ENCODE data around the gene NOSIP. TPM values are rescaled to one million over a fixed set of nuclear protein-coding genes. Genes with fewer than 3 reads are reported as not detected.

The NOSIP gene
- total RNA-seq, 1 experiment from 2014 or later, result 57.9 TPM

DNA sequence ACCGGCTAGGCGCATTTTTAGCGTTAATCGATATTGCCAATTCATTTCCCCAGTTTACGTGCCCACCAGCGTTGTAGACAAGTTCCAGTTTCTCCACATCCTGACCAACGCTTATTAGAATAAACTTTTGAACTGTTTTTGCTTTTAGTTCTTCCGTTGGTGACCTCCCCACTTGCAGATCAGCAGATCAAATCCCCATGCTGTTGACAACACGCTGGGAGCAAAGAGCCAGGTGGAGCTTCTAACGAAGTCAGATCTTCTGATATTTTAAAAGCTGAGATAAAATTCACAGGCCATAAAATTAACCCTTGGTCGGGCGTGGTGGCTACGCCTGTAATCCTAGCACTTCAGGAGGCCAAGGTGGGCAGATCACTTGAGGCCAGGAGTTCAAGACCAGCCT lies 31.3 kb downstream of the NOSIP start:
- TF ChIP-seq, protein P1, sequence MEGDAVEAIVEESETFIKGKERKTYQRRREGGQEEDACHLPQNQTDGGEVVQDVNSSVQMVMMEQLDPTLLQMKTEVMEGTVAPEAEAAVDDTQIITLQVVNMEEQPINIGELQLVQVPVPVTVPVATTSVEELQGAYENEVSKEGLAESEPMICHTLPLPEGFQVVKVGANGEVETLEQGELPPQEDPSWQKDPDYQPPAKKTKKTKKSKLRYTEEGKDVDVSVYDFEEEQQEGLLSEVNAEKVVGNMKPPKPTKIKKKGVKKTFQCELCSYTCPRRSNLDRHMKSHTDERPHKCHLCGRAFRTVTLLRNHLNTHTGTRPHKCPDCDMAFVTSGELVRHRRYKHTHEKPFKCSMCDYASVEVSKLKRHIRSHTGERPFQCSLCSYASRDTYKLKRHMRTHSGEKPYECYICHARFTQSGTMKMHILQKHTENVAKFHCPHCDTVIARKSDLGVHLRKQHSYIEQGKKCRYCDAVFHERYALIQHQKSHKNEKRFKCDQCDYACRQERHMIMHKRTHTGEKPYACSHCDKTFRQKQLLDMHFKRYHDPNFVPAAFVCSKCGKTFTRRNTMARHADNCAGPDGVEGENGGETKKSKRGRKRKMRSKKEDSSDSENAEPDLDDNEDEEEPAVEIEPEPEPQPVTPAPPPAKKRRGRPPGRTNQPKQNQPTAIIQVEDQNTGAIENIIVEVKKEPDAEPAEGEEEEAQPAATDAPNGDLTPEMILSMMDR (IDR thresholded peaks at IDR 0.05; ENCODE audit: unreplicated experiment), result no peak
- POLR2A ChIA-PET, result interaction anchor here (0.7 to 1.2 kb wide), 2 partner anchors 31 to 46 kb away, joined by 3 to 6 read pairs; partner anchors contain the start of gene NOSIP
- no peak overlapping the region for H3K27ac Mint-ChIP-seq (ENCODE audit: low read depth, unreplicated experiment)
- no peak overlapping the region for H3K4me3 Mint-ChIP-seq (ENCODE audit: unreplicated experiment)
- CTCF ChIA-PET, result interaction anchor here (1.1 to 4.1 kb wide), 5 partner anchors 11 to 158 kb away, joined by 3 to 51 read pairs (median 7); no protein-coding TSS in a partner anchor
- intact Hi-C loops (cut with micrococcal nuclease), result loop anchor here (10.0 kb wide), 1 partner anchor 324 kb away; no protein-coding TSS in a partner anchor
- H3K9me3 Mint-ChIP-seq (ENCODE audit: unreplicated experiment), result no peaks in the 10 kb centered on the region
- DNase-seq (ENCODE audit: unreplicated experiment), result no peak
- no peaks in the 10 kb centered on the region for H3K36me3 Mint-ChIP-seq (ENCODE audit: insufficient read depth, unreplicated experiment)
- H3K4me1 Mint-ChIP-seq (ENCODE audit: insufficient read depth, unreplicated experiment), result peaks cover 7% of the 10 kb centered on the region
- no TSS peak for BruUV-seq (replicated peaks)
- H3K27me3 Mint-ChIP-seq (ENCODE audit: insufficient read depth, unreplicated experiment), result peaks cover 8% of the 10 kb centered on the region

DNA sequence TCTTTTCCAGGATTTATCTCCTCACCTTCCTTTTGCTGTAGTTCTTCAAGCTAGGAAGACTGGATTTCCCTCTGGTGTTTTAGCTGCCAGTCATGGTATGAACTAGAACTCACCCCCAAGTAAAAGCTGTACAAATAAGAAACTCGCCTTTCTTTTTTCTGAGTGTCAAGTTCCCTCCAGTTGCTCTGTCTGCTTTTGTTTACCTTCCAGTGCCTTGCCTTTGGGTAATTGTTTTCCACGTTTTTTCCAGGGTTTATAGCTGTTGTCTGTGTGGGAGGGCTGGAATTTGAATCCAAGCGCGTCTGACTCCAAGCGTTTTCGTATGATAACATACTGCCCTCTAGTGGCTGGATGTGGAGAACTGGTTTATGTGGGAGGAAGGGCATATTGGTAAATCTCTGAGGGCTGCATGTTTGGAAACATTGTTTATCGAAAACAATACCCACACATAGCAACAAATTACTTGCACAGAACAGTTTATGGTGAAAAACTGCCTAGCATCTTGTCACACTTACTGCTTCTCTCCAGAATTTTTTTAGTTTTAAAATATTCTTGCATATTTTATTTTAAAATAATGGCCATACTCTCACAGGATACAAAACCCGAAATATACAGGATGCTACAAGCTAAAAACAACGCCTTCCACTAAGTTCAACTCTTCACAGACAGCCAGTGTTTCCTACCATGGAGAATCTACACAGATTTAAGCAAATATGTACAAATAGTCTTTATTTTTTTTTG lies 33.4 kb downstream of the NOSIP start:
- no TSS peak for BruUV-seq (replicated peaks)
- Mint-ChIP-seq H3K9me3 (ENCODE audit: unreplicated experiment) (no peaks in the 10 kb centered on the region), H3K4me3 (ENCODE audit: unreplicated experiment) (no peak overlapping the region), H3K4me1 (ENCODE audit: insufficient read depth, unreplicated experiment) (no peaks in the 10 kb centered on the region), H3K36me3 (ENCODE audit: insufficient read depth, unreplicated experiment) (no peaks in the 10 kb centered on the region), H3K27me3 (ENCODE audit: insufficient read depth, unreplicated experiment) (peaks cover 13% of the 10 kb centered on the region), H3K27ac (ENCODE audit: low read depth, unreplicated experiment) (no peak overlapping the region)
- POLR2A ChIA-PET, result interaction anchor here (0.8 to 1.6 kb wide), 10 partner anchors 19 to 95 kb away, joined by 3 to 15 read pairs (median 6); partner anchors contain the start of genes NOSIP, PIH1D1, PRRG2 and RPS11
- CTCF ChIA-PET, result interaction anchor here (0.5 to 4.1 kb wide), 32 partner anchors 8 to 322 kb away, joined by 3 to 51 read pairs (median 4); partner anchors contain the start of gene FLT3LG
- TF ChIP-seq, protein P1 (IDR thresholded peaks at IDR 0.05; ENCODE audit: unreplicated experiment), result peak; percentile 71
- intact Hi-C loops (cut with micrococcal nuclease), result loop anchor here (1.0 to 10.0 kb wide), 4 partner anchors 23 to 322 kb away; partner anchors contain the start of gene FLT3LG
- peak; percentile 94 for DNase-seq (ENCODE audit: unreplicated experiment)

DNA sequence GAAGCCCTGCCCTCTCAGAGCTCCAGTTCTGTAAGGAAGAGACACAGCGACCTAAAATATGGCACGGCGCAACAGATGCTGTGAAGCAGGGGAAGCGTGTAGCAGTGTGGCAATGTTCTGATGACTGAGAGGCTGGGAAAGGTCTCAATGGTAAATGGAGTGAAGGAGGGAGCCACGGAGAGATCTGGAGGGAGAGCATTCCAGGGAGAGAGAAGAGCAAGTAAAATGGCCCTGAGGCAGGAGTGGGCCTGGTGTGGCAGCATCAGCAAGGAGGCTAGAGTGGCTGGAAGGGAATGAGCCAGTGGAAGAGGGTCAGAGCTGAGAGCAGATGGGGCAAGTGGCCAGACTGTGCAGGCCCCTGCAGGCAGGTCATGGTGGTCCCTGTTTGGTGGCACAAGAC lies 36.2 kb downstream of the NOSIP start:
- Mint-ChIP-seq H3K4me3 (ENCODE audit: unreplicated experiment) (no peak overlapping the region), H3K27ac (ENCODE audit: low read depth, unreplicated experiment) (no peak overlapping the region), H3K4me1 (ENCODE audit: insufficient read depth, unreplicated experiment) (no peaks in the 10 kb centered on the region), H3K9me3 (ENCODE audit: unreplicated experiment) (no peaks in the 10 kb centered on the region), H3K36me3 (ENCODE audit: insufficient read depth, unreplicated experiment) (no peaks in the 10 kb centered on the region), H3K27me3 (ENCODE audit: insufficient read depth, unreplicated experiment) (peaks cover 13% of the 10 kb centered on the region)
- no peak for DNase-seq (ENCODE audit: unreplicated experiment)
- ChIA-PET CTCF (interaction anchor here (1.2 to 2.5 kb wide), 2 partner anchors 23 to 26 kb away, joined by 3 to 14 read pairs; no protein-coding TSS in a partner anchor), POLR2A (interaction anchor here (0.9 kb wide), 1 partner anchor 9 kb away, joined by 3 read pairs; no protein-coding TSS in a partner anchor)
- no TSS peak for BruUV-seq (replicated peaks)
- intact Hi-C loops (cut with micrococcal nuclease), result loop anchor here (10.0 kb wide), 1 partner anchor 319 kb away; no protein-coding TSS in a partner anchor
- TF ChIP-seq, protein P1 (IDR thresholded peaks at IDR 0.05; ENCODE audit: unreplicated experiment), result no peak

DNA sequence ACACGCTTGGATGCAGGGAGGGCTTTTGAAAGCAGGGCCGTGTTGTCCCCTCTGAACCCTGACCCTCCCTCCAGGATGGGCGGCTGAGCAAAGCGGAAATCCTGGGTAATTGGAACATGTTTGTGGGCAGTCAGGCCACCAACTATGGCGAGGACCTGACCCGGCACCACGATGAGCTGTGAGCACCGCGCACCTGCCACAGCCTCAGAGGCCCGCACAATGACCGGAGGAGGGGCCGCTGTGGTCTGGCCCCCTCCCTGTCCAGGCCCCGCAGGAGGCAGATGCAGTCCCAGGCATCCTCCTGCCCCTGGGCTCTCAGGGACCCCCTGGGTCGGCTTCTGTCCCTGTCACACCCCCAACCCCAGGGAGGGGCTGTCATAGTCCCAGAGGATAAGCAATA lies 37.3 kb downstream of the NOSIP start:
- POLR2A ChIA-PET, result interaction anchor here (1.2 kb wide), 1 partner anchor 9 kb away, joined by 3 read pairs; no protein-coding TSS in a partner anchor
- H3K27ac Mint-ChIP-seq (ENCODE audit: low read depth, unreplicated experiment), result no peak overlapping the region
- CTCF ChIA-PET, result interaction anchor here (0.6 to 2.5 kb wide), 5 partner anchors 11 to 115 kb away, joined by 3 to 14 read pairs (median 3); no protein-coding TSS in a partner anchor
- DNase-seq (ENCODE audit: unreplicated experiment), result no peak
- BruUV-seq (replicated peaks), result no TSS peak
- H3K36me3 Mint-ChIP-seq (ENCODE audit: insufficient read depth, unreplicated experiment), result no peaks in the 10 kb centered on the region
- no peaks in the 10 kb centered on the region for H3K9me3 Mint-ChIP-seq (ENCODE audit: unreplicated experiment)
- H3K27me3 Mint-ChIP-seq (ENCODE audit: insufficient read depth, unreplicated experiment), result peaks cover 13% of the 10 kb centered on the region
- TF ChIP-seq, protein P1 (IDR thresholded peaks at IDR 0.05; ENCODE audit: unreplicated experiment), result no peak
- intact Hi-C loops (cut with micrococcal nuclease), result loop anchor here (10.0 kb wide), 1 partner anchor 318 kb away; no protein-coding TSS in a partner anchor
- no peak overlapping the region for H3K4me3 Mint-ChIP-seq (ENCODE audit: unreplicated experiment)
- no peaks in the 10 kb centered on the region for H3K4me1 Mint-ChIP-seq (ENCODE audit: insufficient read depth, unreplicated experiment)

Data from MCF 10A (cell line).